Neural crest cell (in vitro differentiated cells): Measurements from ENCODE around the gene DET1. TPM values are rescaled to one million over a fixed set of nuclear protein-coding genes. Genes with fewer than 3 reads are reported as not detected.
"Not testable (repeated sequence)": the region's sequence is repeated elsewhere in the genome, so short reads cannot be mapped to it uniquely, and the experiment has no call there.

ENCODE experiments used
- DNase-seq: peaks from one replicate; pipeline ENCODE4 v3.0.0; 2021; ENCODE audit warnings: low read depth, mixed read lengths, low spot score
- H3K27ac Mint-ChIP-seq: one replicate; pipeline ENCODE4 v1.8.0; 2021; ENCODE audit warnings: mild to moderate bottlenecking, mixed read lengths; ENCODE audit not compliant: unreplicated experiment
- H3K27me3 Mint-ChIP-seq: 2 replicates; pipeline ENCODE4 v1.8.0; 2021; ENCODE audit warnings: low read depth, mild to moderate bottlenecking, mixed read lengths
- H3K36me3 Mint-ChIP-seq: 2 replicates; pipeline ENCODE4 v1.8.0; 2021; ENCODE audit warnings: low read depth, mild to moderate bottlenecking, mixed read lengths
- H3K4me1 Mint-ChIP-seq: 2 replicates; pipeline ENCODE4 v1.8.0; 2021; ENCODE audit warnings: mixed read lengths
- H3K4me3 Mint-ChIP-seq: one replicate; pipeline ENCODE4 v1.8.0; 2021; ENCODE audit warnings: mild to moderate bottlenecking, mixed read lengths
- H3K9me3 Mint-ChIP-seq: 2 replicates; pipeline ENCODE4 v1.8.0; 2021; ENCODE audit warnings: mixed read lengths
- total RNA-seq: library from RNA; stranded (reverse); gene quantifications from 2 replicates; pipeline ENCODE4 v1.2.1, GENCODE V29; 2021
- TF ChIP-seq, protein P1 (sequence below): fragments of 200-600 bp; sonication (generic); conservative IDR thresholded peaks from 2 replicates; pipeline ENCODE4 v1.5.0; 2021; ENCODE audit warnings: antibody characterized with exemption, mild to moderate bottlenecking

DET1 gene
- total RNA-seq, 1 donor from 2014 or later, result 14.0 TPM

DNA sequence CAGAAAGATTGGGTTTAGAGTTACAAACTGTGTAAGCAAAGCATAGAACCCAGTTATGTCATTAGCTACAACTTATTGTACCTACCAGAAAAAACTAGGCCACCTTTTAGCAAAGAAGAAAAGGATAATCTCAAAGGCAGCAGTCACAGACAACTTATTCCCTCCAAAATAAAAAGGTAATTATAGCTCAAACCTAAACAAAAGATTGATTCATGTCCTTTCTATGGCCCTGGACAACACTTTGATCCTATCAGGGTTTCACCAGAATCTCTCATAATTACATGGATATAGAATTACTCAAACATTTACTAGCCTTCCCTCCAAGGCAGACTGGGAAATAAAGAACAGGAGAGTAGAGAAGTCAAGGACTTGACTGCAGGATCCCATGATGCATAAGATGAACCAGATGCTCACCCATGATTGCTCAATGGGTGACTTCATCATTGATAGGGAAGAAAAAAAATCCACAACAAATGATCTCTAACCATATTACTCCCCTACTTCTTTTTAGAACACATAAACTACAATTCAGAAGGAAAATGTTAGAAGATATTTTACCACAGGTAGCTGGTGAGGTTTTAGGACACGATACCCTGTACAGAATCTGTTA is 17.4 kb downstream of the DET1 start:
- Mint-ChIP-seq H3K27ac (no peak overlapping the region), H3K27me3 (no peaks in the 10 kb centered on the region), H3K9me3 (peaks cover 2% of the 10 kb centered on the region), H3K36me3 (peaks cover 47% of the 10 kb centered on the region), H3K4me3 (no peak overlapping the region), H3K4me1 (no peaks in the 10 kb centered on the region)
- no peak for DNase-seq
- TF ChIP-seq, protein P1, sequence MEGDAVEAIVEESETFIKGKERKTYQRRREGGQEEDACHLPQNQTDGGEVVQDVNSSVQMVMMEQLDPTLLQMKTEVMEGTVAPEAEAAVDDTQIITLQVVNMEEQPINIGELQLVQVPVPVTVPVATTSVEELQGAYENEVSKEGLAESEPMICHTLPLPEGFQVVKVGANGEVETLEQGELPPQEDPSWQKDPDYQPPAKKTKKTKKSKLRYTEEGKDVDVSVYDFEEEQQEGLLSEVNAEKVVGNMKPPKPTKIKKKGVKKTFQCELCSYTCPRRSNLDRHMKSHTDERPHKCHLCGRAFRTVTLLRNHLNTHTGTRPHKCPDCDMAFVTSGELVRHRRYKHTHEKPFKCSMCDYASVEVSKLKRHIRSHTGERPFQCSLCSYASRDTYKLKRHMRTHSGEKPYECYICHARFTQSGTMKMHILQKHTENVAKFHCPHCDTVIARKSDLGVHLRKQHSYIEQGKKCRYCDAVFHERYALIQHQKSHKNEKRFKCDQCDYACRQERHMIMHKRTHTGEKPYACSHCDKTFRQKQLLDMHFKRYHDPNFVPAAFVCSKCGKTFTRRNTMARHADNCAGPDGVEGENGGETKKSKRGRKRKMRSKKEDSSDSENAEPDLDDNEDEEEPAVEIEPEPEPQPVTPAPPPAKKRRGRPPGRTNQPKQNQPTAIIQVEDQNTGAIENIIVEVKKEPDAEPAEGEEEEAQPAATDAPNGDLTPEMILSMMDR, result no peak

DNA sequence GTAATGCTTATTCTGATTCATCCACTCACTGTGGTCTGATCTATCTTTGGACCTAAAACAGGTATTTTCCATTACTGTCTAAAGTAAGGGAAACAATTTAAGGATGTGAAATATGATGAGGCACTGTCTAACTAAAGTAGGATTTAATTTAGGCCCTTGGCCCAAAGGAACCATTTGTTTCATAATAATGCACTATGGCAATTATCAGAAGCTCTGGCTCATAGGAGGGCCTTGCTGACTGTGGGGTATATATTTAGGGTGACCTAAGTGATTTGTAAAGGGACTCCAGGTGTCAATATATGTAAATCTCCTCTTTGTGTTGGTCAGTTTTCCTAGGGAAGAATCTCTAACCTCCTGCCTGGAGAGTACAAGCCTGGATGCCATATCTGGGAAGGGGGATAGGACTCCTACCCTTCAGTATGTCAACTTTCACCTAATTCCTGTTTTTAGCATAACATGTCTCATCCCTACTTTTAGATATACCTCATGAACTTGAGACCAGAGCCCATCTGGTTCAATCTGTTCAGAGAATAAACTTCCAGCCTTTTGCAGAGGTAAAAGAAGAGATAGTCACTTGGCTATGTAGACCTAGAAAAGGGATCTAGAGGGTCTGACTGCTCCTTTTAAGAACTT is 20.1 kb downstream of the DET1 start:
- TF ChIP-seq, protein P1, result no peak
- H3K4me1 Mint-ChIP-seq, result no peaks in the 10 kb centered on the region
- H3K27me3 Mint-ChIP-seq, result no peaks in the 10 kb centered on the region
- no peak for DNase-seq
- peaks cover 50% of the 10 kb centered on the region for H3K36me3 Mint-ChIP-seq
- H3K27ac Mint-ChIP-seq, result no peak overlapping the region
- no peaks in the 10 kb centered on the region for H3K9me3 Mint-ChIP-seq
- H3K4me3 Mint-ChIP-seq, result no peak overlapping the region

DNA sequence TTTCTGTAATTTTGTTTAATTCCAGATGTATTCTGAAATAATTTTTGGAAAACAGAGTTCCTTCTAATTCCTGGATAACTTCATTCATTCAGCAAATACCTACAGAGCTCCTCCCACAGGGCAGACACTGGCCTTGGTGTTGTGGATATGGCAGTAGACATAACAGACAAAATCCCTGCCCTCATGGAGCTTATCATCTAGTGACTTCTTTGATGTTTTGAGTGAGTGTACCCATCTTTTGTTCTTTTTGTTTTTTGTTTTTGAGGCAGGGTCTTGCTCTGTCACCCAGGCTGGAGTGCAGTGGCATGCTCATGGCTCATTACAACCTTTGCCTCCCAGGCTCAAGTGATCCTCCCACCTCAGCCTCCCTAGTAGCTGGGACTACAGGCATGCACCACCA is 21.1 kb downstream of the DET1 start:
- Mint-ChIP-seq H3K4me1 (no peaks in the 10 kb centered on the region), H3K4me3 (no peak overlapping the region), H3K27ac (no peak overlapping the region), H3K27me3 (no peaks in the 10 kb centered on the region), H3K36me3 (peaks cover 43% of the 10 kb centered on the region), H3K9me3 (no peaks in the 10 kb centered on the region)
- TF ChIP-seq, protein P1, result no peak
- DNase-seq, result no peak

DNA sequence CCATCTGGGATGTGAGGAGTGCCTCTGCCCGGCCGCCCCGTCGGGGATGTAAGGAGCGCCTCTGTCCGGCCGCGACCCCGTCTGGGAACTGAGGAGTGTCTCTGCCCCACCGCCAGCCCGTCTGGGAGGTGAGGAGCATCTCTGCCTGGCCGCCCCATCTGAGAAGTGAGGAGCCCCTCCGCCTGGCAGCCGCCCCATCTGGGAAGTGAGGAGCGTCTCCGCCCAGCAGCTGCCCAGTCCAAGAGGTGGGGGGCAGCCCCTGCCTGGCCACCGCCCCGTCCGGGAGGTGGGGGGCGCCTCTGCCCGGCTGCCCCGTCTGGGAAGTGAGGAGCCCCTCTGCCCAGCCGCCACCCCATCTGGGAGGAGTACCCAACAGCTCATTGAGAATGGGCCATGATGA is 22.4 kb downstream of the DET1 start:
- DNase-seq, H3K27ac Mint-ChIP-seq, H3K9me3 Mint-ChIP-seq, H3K27me3 Mint-ChIP-seq, H3K4me1 Mint-ChIP-seq, H3K4me3 Mint-ChIP-seq: not testable (repeated sequence)
- peaks cover 36% of the 10 kb centered on the region for H3K36me3 Mint-ChIP-seq

DNA sequence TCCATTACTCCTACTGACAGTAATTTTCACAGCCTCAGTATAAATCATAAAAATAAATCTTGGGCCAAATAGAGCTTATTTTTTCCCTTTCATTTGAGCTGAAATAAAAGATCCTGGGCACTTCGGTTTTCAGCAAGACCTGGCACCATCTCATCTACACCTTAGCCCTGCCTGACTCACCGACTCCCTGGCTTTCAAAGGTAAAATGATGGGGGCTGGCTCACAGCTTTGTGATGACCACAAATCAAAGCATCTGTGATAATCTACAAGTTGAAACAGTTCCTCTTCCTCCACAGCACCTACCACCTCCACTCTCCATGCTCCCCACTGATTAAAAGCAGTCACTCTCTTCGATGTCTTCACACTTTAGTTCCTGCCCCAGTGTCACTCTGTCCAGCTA is 27.6 kb downstream of the DET1 start:
- Mint-ChIP-seq H3K9me3 (no peaks in the 10 kb centered on the region), H3K27me3 (no peaks in the 10 kb centered on the region), H3K27ac (no peak overlapping the region), H3K4me1 (no peaks in the 10 kb centered on the region), H3K36me3 (peaks cover 13% of the 10 kb centered on the region), H3K4me3 (no peak overlapping the region)
- TF ChIP-seq, protein P1, result no peak
- DNase-seq, result no peak

DNA sequence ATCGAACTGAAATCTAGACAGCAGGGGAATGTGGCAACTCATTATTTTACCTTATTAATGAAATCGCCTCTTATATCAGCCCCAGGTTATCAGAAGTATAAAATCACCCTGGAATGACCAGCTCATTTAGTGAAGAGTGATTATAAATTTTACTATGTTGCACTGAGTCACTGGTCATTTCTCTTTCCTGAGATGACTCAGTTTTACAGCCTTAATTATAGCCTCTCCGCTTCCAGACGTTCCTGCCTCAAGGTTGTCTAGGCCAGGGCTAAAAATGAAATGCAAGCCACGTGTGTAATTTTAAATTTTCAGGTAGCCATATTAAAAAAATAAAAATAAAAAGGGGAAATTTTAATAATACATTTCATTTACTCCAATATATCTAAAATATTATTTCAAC is 33.3 kb downstream of the DET1 start:
- no peaks in the 10 kb centered on the region for H3K9me3 Mint-ChIP-seq
- no peak for DNase-seq
- no peaks in the 10 kb centered on the region for H3K4me1 Mint-ChIP-seq
- H3K27ac Mint-ChIP-seq, result no peak overlapping the region
- TF ChIP-seq, protein P1, result no peak
- H3K36me3 Mint-ChIP-seq, result peaks cover 22% of the 10 kb centered on the region
- H3K4me3 Mint-ChIP-seq, result no peak overlapping the region
- no peaks in the 10 kb centered on the region for H3K27me3 Mint-ChIP-seq
